Activated CD8-positive, alpha-beta memory T cell treated with anti-CD3 and anti-CD28 coated beads, Interleukin-2, amount 10 ng/mL, durations not matched to agents 7 days and 5 days (primary cell): ENCODE results near the gene HOXA11. TPM values are rescaled to one million over a fixed set of nuclear protein-coding genes. Genes with fewer than 3 reads are reported as not detected.
A peak's percentile ranks its signal among the peaks of the same experiment; 100 is the strongest.

ENCODE experiments used
- ATAC-seq: fragments of 150-1000 bp; cut with Tn5 transposase; one replicate; pipeline ENCODE4 v1.10.0; 2021; ENCODE audit warnings: moderate library complexity
- CTCF ChIA-PET: fragments of 350-600 bp; sonication (Branson Sonifier 250); formaldehyde crosslinking; loops from one replicate; lab custom pipeline; 2021; ENCODE audit warnings: antibody characterized with exemption; lab: Charles Lee
- DNase-seq: peaks from one replicate; pipeline ENCODE4 v3.0.0-alpha.2; 2020
- H3K27ac Mint-ChIP-seq: one replicate; pipeline ENCODE4 v1.8.0; 2021; ENCODE audit warnings: mild to moderate bottlenecking, mixed read lengths
- H3K27me3 Mint-ChIP-seq: one replicate; pipeline ENCODE4 v1.8.0; 2021; ENCODE audit warnings: mixed read lengths
- H3K36me3 Mint-ChIP-seq: one replicate; pipeline ENCODE4 v1.8.0; 2021; ENCODE audit warnings: mild to moderate bottlenecking, mixed read lengths
- H3K4me1 Mint-ChIP-seq: one replicate; pipeline ENCODE4 v1.8.0; 2021; ENCODE audit warnings: mixed read lengths
- H3K4me3 Mint-ChIP-seq: one replicate; pipeline ENCODE4 v1.8.0; 2021; ENCODE audit warnings: mild to moderate bottlenecking, moderate library complexity, mixed read lengths
- H3K9me3 Mint-ChIP-seq: one replicate; pipeline ENCODE4 v1.8.0; 2022; ENCODE audit warnings: low read depth, mixed read lengths
- total RNA-seq, 2 experiments: library from RNA; stranded (reverse); gene quantifications; one replicate each; pipeline ENCODE4 v1.2.3, GENCODE V29; 2021

HOXA11 gene
- total RNA-seq, 2 experiments from 2014 or later = not detected

GRCh38 chr7:27212497-27213432 lies 27.7 kb upstream of the HOXA11 start:
- no peak for DNase-seq
- Mint-ChIP-seq H3K27me3 (peaks cover 96% of the 10 kb centered on the region), H3K36me3 (no peaks in the 10 kb centered on the region), H3K9me3 (no peaks in the 10 kb centered on the region), H3K4me3 (no peak overlapping the region), H3K4me1 (peaks cover 6% of the 10 kb centered on the region), H3K27ac (no peak overlapping the region)
- CTCF ChIA-PET = interaction anchor here (1.0 kb wide), 1 partner anchor 10 kb away, joined by 3 read pairs; no protein-coding TSS in a partner anchor
- ATAC-seq = no peak

GRCh38 chr7:27211764-27212204 lies 26.8 kb upstream of the HOXA11 start:
- Mint-ChIP-seq H3K9me3 (no peaks in the 10 kb centered on the region), H3K36me3 (no peaks in the 10 kb centered on the region), H3K4me1 (peaks cover 6% of the 10 kb centered on the region), H3K27me3 (peaks cover 98% of the 10 kb centered on the region), H3K27ac (no peak overlapping the region), H3K4me3 (no peak overlapping the region)
- no peak for ATAC-seq
- CTCF ChIA-PET = interaction anchor here (0.8 to 2.2 kb wide), 8 partner anchors 9 to 563 kb away, joined by 3 to 12 read pairs (median 4); no protein-coding TSS in a partner anchor
- DNase-seq = no peak

- peaks cover 6% of the 10 kb centered on the region for H3K4me1 Mint-ChIP-seq
- H3K27ac Mint-ChIP-seq = no peak overlapping the region
- H3K36me3 Mint-ChIP-seq = no peaks in the 10 kb centered on the region
- H3K27me3 Mint-ChIP-seq = peaks cover 98% of the 10 kb centered on the region
- no peak for DNase-seq
- CTCF ChIA-PET = interaction anchor here (0.5 to 2.2 kb wide), 14 partner anchors 9 to 809 kb away, joined by 3 to 12 read pairs (median 4); partner anchors contain the start of gene EVX1
- H3K4me3 Mint-ChIP-seq = no peak overlapping the region
- no peaks in the 10 kb centered on the region for H3K9me3 Mint-ChIP-seq
- ATAC-seq = no peak
These were observed 26.0 kb upstream of the HOXA11 start for GRCh38 chr7:27211084-27211446.

GRCh38 chr7:27210441-27211083 lies 25.5 kb upstream of the HOXA11 start:
- Mint-ChIP-seq H3K4me1 (peaks cover 7% of the 10 kb centered on the region), H3K9me3 (no peaks in the 10 kb centered on the region), H3K27me3 (peaks cover 98% of the 10 kb centered on the region), H3K27ac (no peak overlapping the region), H3K36me3 (no peaks in the 10 kb centered on the region), H3K4me3 (no peak overlapping the region)
- DNase-seq = peak; percentile 54
- ATAC-seq = peak; percentile 65
- CTCF ChIA-PET = interaction anchor here (0.5 to 2.2 kb wide), 14 partner anchors 11 to 810 kb away, joined by 3 to 12 read pairs (median 4); partner anchors contain the start of gene EVX1

- Mint-ChIP-seq H3K4me1 (peaks cover 10% of the 10 kb centered on the region), H3K27ac (no peak overlapping the region), H3K9me3 (no peaks in the 10 kb centered on the region), H3K27me3 (peaks cover 96% of the 10 kb centered on the region), H3K36me3 (no peaks in the 10 kb centered on the region), H3K4me3 (no peak overlapping the region)
- DNase-seq = no peak
- ATAC-seq = no peak
- CTCF ChIA-PET = interaction anchor here (1.0 to 2.2 kb wide), 9 partner anchors 11 to 811 kb away, joined by 3 to 12 read pairs (median 5); partner anchors contain the start of gene EVX1
These were observed 25.0 kb upstream of the HOXA11 start for GRCh38 chr7:27209933-27210440.

- Mint-ChIP-seq H3K4me1 (peaks cover 12% of the 10 kb centered on the region), H3K4me3 (no peak overlapping the region), H3K9me3 (no peaks in the 10 kb centered on the region), H3K27me3 (peaks cover 96% of the 10 kb centered on the region), H3K36me3 (no peaks in the 10 kb centered on the region), H3K27ac (no peak overlapping the region)
- CTCF ChIA-PET = interaction anchor here (0.7 to 1.8 kb wide), 7 partner anchors 10 to 711 kb away, joined by 3 to 7 read pairs (median 3); partner anchors contain the start of gene EVX1
- ATAC-seq (no peak), DNase-seq (no peak)
These were observed 24.0 kb upstream of the HOXA11 start for GRCh38 chr7:27208998-27209397.

GRCh38 chr7:27207348-27207985 lies 22.4 kb upstream of the HOXA11 start:
- Mint-ChIP-seq H3K36me3 (no peaks in the 10 kb centered on the region), H3K27ac (no peak overlapping the region), H3K9me3 (no peaks in the 10 kb centered on the region), H3K4me3 (no peak overlapping the region), H3K4me1 (peaks cover 15% of the 10 kb centered on the region), H3K27me3 (peaks cover 98% of the 10 kb centered on the region)
- ATAC-seq (no peak), DNase-seq (no peak)
- CTCF ChIA-PET = interaction anchor here (1.7 kb wide), 1 partner anchor 12 kb away, joined by 5 read pairs; no protein-coding TSS in a partner anchor

GRCh38 chr7:27205325-27206280 lies 20.6 kb upstream of the HOXA11 start:
- Mint-ChIP-seq H3K36me3 (no peaks in the 10 kb centered on the region), H3K4me3 (no peak overlapping the region), H3K27ac (no peak overlapping the region), H3K9me3 (no peaks in the 10 kb centered on the region), H3K27me3 (peaks cover 98% of the 10 kb centered on the region), H3K4me1 (peaks cover 28% of the 10 kb centered on the region)
- DNase-seq = no peak
- CTCF ChIA-PET = interaction anchor here (2.5 kb wide), 1 partner anchor 10 kb away, joined by 8 read pairs; no protein-coding TSS in a partner anchor
- no peak for ATAC-seq

- no peak overlapping the region for H3K4me3 Mint-ChIP-seq
- peaks cover 96% of the 10 kb centered on the region for H3K27me3 Mint-ChIP-seq
- CTCF ChIA-PET = interaction anchor here (2.5 kb wide), 1 partner anchor 9 kb away, joined by 8 read pairs; no protein-coding TSS in a partner anchor
- H3K36me3 Mint-ChIP-seq = no peaks in the 10 kb centered on the region
- no peak overlapping the region for H3K27ac Mint-ChIP-seq
- peaks cover 27% of the 10 kb centered on the region for H3K4me1 Mint-ChIP-seq
- H3K9me3 Mint-ChIP-seq = no peaks in the 10 kb centered on the region
- DNase-seq (peak; percentile 39), ATAC-seq (no peak)
These were observed 19.9 kb upstream of the HOXA11 start for GRCh38 chr7:27204851-27205322.

- H3K9me3 Mint-ChIP-seq = no peaks in the 10 kb centered on the region
- no peak overlapping the region for H3K27ac Mint-ChIP-seq
- ATAC-seq (no peak), DNase-seq (no peak)
- no peak overlapping the region for H3K4me3 Mint-ChIP-seq
- no peaks in the 10 kb centered on the region for H3K36me3 Mint-ChIP-seq
- peaks cover 28% of the 10 kb centered on the region for H3K4me1 Mint-ChIP-seq
- CTCF ChIA-PET = interaction anchor here (0.6 to 2.5 kb wide), 4 partner anchors 8 to 55 kb away, joined by 3 to 8 read pairs (median 4); no protein-coding TSS in a partner anchor
- H3K27me3 Mint-ChIP-seq = peaks cover 91% of the 10 kb centered on the region
These were observed 19.0 kb upstream of the HOXA11 start for GRCh38 chr7:27203964-27204594.

- Mint-ChIP-seq H3K4me3 (no peak overlapping the region), H3K27me3 (peaks cover 92% of the 10 kb centered on the region), H3K36me3 (no peaks in the 10 kb centered on the region), H3K27ac (no peak overlapping the region), H3K4me1 (peaks cover 30% of the 10 kb centered on the region), H3K9me3 (no peaks in the 10 kb centered on the region)
- ATAC-seq (no peak), DNase-seq (peak; percentile 15)
- CTCF ChIA-PET = interaction anchor here (0.6 to 2.5 kb wide), 5 partner anchors 8 to 56 kb away, joined by 3 to 10 read pairs (median 4); no protein-coding TSS in a partner anchor
These were observed 18.4 kb upstream of the HOXA11 start for GRCh38 chr7:27203365-27203953.
